ENCODE data around the gene VAV3.

Gene VAV3

DNA sequence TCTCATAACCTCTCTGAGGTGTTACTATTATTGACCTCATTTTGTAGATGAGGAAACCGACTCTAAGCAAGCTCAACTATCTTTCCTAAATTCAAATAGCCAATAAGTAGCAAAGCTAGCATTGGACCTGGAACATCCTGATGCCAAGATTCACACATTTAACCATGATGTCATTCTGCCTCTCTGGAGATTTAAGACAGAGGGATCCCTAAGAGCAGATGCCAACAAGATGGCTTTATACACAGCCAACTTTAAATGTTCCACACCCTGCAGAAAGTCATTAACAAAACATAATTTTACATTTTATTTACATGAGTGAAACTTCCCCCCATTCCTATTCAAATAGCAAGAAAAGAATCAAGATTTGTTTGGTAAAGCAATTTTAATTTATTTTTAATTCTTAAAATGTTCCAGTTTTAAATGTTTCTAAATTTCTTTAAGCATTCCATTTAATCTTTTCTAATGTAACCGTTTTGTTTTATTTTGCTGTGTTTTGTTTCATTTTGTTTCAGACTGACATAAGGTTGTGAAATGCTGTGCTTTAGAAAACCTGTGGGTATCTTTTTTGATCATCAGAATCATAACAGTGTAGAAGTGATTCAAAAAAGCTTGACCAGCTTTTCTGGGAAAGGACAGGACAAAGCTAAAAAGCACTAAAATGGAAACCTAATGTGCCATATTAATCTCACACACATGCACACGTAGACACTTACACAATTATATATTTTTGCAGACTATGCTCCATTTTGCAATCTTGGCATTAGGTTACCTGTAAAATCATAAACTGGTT is 7.6 kb upstream of the VAV3 start:
- no peak for DNase-seq

- no peak for DNase-seq
These were observed 1.6 kb upstream of the VAV3 start for GRCh38 chr1:107966550-107966949.

DNA sequence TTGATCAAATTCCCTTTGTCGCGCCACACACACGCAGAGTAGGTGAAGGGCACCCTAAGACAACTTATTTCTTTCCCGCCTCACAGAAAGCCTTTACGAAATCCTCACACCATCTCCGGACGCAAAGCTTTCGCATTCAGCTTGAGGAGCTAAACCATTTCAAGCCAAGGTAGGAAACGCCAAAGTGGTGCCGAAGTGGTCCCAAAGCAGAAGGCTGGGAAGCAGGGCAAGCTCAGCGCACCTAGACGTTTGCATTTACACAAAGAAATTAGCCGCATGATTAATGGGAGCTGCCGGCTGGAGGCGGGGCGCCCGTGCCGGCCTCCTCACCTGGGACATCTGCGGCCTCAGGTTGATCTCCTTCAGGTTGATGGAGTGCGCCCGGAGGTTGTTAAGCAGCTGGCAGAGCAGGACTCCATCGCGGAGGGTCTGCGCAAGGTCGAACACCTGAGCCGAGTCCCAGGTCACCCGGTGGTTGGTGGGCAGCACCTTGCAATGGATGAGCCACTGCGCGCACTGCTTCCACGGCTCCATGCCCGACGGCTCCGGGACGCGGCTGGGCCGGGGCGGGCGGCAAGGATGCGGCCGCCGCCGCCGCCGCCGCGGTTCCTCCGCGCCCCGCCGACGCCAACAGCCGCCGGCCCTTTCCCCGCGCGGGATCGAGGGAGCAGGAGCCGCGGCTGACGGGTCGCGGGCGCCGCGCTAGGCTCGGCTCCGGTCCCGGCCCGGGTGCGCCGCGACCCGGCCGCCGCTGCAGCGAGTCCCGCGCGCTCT is 457 bp downstream of the VAV3 start:
- no peak for DNase-seq

DNA sequence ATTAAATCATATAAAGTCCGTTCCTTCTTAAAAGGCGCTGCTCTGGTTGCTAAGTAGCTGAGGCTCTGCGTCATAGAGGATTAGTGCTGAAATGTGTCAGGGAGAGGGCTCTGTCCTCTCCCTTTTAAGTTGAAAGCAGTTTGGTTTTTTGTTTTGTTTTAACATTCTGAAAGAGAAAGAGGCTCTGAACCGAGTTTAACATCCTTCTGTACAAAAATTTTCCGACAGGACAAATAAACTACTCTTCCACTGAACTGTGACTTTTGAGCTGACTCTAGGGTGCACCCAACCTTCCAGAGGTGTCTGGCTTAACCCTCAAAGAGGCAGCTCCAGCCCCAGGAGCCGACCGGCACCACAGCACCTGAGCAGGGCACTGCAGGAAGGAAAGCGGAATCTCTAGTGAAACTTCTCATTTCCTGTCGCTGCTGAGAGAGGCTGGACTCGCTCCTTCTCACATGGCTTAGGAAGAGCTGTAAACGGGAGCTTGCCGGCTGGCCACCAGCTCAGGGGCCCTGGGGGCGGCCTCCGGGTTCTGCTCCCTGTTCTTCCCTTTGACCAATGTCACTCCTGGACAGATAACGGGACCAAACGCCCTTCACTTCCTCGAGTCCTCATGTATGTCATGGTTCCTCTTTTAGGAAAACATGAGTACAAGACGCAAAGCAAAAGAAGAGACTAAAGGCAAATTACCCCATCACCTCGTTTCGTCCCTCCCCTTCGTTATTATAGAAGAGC is 1.2 kb downstream of the VAV3 start:
- DNase-seq: peak; percentile 80

- peak; percentile 55 for DNase-seq
These were observed 2.0 kb downstream of the VAV3 start for GRCh38 chr1:107963008-107963407.

GRCh38 chr1:107954719-107955415 is 10.1 kb downstream of the VAV3 start:
- no peak for DNase-seq

- DNase-seq: no peak
These were observed 10.9 kb downstream of the VAV3 start for GRCh38 chr1:107954126-107954525.

DNA sequence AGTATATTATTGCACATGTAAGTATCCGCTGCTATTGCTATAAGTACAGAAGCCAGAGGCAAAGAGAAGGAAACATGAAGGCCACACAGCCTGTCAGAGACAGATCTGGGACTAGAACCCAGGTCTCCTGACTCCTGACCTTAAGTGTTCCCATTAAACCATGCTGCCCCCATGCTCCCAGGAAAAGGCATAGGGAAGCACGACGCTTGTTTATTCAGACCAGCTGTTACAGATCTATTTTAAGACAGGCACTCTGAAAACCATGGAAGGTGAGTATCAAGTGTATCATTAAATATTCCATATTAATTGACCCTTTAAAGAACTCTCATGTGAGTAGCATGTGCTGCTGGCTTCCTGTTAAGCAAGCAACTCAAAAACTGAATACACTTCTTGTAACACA is 11.4 kb downstream of the VAV3 start:
- DNase-seq: peak; percentile 40

DNA sequence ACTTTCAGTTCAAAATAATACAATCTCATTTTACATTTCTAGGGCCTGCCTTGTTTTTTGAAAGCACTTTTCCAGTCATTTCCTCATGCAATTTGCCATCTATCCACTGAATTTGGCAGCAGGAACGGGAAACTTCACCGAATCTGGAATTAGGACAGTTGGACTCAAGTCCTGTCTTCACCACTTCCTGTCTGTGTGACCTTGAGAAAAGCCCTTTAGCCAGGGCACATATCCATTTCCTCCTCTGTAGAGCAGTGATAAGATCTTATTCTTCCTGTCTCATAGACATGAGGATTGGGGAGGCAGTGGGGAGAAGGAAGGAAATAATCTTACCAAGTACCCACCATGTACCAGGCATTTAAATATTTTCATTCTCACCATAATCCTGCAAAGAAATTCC is 12.0 kb downstream of the VAV3 start:
- DNase-seq: peak; percentile 78

GRCh38 chr1:107950464-107950863 is 14.5 kb downstream of the VAV3 start:
- DNase-seq: no peak

GRCh38 chr1:107949467-107950253 is 15.3 kb downstream of the VAV3 start:
- no peak for DNase-seq

- no peak for DNase-seq
These were observed 18.2 kb downstream of the VAV3 start for GRCh38 chr1:107946794-107947193.

GRCh38 chr1:107943694-107944093 is 21.3 kb downstream of the VAV3 start:
- no peak for DNase-seq

DNA sequence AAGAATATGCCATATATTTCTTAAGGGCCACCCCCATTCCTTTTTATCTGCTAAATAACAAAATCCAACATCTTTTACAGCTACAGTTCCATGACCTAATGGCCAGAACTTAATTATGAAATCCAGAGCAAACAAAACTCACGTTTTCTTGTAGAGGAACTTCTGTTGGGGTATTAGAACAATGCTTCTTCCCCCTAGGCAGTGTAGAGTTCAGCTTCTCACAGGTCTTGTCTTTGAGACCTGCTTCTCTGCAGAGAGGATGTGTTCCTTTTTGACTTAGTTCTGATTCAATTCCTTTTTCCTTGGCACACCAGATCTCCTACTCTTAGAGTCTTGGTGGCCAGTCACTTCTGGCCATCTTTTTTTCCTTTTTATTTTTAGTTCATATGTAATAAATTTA is 22.2 kb downstream of the VAV3 start:
- no peak for DNase-seq

- DNase-seq: peak; percentile 75
These were observed 23.4 kb downstream of the VAV3 start for GRCh38 chr1:107941531-107941930.

GRCh38 chr1:107941123-107941522 is 23.9 kb downstream of the VAV3 start:
- DNase-seq: peak; percentile 96

DNA sequence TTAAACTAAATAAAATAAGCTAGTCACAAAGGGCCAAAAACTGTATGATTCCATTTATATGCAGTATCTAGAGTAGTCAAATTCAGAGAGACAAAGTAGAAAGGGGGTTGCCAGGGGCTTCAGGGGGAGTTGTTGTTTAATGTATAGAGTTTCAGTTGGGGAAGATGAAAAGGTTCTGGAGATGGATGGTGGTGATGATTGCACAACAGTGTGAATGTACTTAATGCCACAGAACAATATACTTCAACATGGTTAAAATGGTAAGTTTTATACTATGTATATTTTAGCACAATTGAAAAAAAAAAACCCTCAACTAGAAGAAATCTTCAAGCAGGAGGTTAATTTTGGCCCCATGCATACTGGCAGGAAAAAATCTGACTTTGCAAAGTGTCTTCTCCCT is 24.3 kb downstream of the VAV3 start:
- no peak for DNase-seq

DNA sequence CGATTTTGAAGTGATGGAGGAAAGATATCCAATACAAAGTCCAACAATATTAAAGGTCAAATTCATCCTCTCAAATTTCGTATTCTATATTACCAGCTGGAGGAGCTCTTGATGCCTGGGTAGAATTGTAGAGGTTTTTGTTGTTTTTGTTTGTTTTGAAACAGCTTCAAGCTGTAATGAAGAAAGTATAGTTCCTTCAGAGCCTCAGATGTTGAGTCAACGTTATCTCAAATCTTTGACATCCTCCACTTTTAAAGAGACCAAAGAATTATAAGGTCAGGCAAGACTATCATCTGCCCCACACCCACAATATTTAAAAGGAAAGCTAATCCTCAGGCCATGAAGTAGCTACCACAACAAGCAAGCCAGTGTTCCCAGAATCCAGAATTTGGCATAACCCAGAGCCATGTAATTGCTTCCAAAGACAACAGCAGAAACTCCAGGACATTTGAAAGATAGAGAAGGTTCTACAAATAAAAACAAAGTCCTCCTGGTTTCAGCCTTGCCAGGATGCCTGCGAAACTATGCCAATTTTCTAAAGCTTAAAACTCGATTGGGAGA is 24.9 kb downstream of the VAV3 start:
- DNase-seq: no peak

- no peak for DNase-seq
These were observed 25.7 kb downstream of the VAV3 start for GRCh38 chr1:107939256-107939655.

DNA sequence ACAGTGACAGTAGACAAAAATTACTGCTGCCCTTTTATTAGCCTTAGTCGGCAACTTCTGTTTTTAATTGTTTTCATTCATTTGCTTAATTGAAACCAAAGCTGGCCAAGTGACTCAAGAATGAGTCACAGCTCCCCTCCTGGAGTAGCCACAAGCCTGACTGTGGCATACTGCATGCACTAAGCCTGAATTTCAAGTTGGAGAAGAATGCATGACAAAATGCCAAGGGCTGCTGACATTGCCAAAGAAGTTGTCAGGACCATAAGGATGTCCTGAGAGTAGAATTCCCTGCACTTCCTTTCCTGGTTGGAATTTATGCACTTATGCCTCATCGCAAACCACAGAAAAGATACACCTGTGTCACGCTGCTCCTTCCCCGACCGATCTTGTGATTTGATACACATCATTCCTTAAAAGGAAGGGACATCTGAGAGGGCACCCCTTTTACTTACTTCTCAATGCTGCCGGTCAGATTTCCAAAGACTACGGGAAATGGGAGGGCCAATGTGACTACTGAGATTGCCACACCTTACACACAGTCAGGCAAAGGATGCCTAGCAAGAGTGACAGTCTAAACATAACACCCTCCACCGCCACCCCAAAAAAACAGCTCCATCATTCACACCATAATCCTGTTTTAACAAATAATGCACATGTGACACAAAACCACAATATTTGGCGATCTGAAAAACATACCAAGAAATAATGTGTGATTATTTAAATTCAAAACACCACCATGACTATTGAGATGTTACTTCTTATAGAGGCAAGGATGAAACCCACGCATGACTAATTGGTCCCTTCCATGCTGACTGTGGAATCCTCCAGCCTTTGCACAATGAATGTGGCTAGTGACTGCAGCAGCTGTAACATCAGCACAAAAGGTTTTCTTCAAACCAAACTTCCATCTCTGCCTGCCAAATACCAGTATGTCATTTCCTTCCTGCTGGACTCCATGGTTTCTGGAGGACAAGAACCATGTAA is 28.2 kb downstream of the VAV3 start:
- DNase-seq: peak; percentile 73

Measured in GF-D8 (cell line).